A549 treated with CORT108297 at 1 μM for 4 hours (cell line): ENCODE results near the gene BABAM2. TPM values are rescaled to one million over a fixed set of nuclear protein-coding genes. Genes with fewer than 3 reads are reported as not detected.

Experiments used
- total RNA-seq: library from RNA; stranded (reverse); fragments of 200-300 nt; extraction: Qiagen RNA extraction; gene quantifications from 5 replicates; pipeline ENCODE4 v1.2.3, GENCODE V29; 2022

The BABAM2 gene
- 42.9 to 47.8 TPM (median 46.8 TPM) in 5 replicates for total RNA-seq

GRCh38 chr2:27890146-27890923, at the start of gene BABAM2, which contains the start of gene RBKS:
BABAM2 (plus strand) TSS chr2:27890729; CDS start chr2:27894557, 3,828 bp downstream.
RBKS (minus strand) TSS chr2:27890387; CDS start chr2:27890345, 42 bp downstream.

Other genes starting within 250 kb of the BABAM2 start
- gene SUPT7L, start 227.1 kb upstream of the BABAM2 start, total RNA-seq: 32.2 to 35.2 TPM (median 33.2 TPM) in 5 replicates
- gene SLC4A1AP, start 226.8 kb upstream of the BABAM2 start, total RNA-seq: 28.3 to 41.8 TPM (median 30.9 TPM) in 5 replicates
- gene MRPL33, start 119.0 kb upstream of the BABAM2 start, total RNA-seq: 299 to 531 TPM (median 310 TPM) in 5 replicates
- 7.3 to 8.8 TPM (median 7.9 TPM) in 5 replicates for gene RBKS, start 342 bp upstream of the BABAM2 start, total RNA-seq